ENCODE data around the gene REXO1. TPM values are rescaled to one million over a fixed set of nuclear protein-coding genes. Genes with fewer than 3 reads are reported as not detected.

REXO1 gene
- total and polyA plus RNA-seq, 2 donors (not counting 1 experiment from before 2014, with no cell fraction given): 6.1 to 6.8 TPM

GRCh38 chr19:1866693-1867348 lies 18.5 kb upstream of the REXO1 start:
- H3K79me2 ChIP-seq (ENCODE audit: control insufficient read depth, insufficient read depth, low read length): peaks cover 15% of the 10 kb centered on the region
- peaks cover 2% of the 10 kb centered on the region for H3K36me3 ChIP-seq (ENCODE audit: control insufficient read depth, insufficient read depth, low read length)
- no peak overlapping the region for H3K4me2 ChIP-seq (ENCODE audit: extremely low read depth, insufficient read depth, low read length)
- no peak overlapping the region for H2AFZ ChIP-seq (ENCODE audit: low read length)
- H3K27ac ChIP-seq (ENCODE audit: insufficient read depth, low read length): no peak overlapping the region
- TF ChIP-seq EZH2 (IDR thresholded peaks at IDR 0.05; ENCODE audit: low read length, missing control alignments) (no peak), CTCF (conservative IDR thresholded peaks at IDR 0.05 in 1 of 2, IDR thresholded peaks at IDR 0.05 in 1 of 2; ENCODE audit: low read depth in 1 of 2, low read length in 2 of 2) (no peak)
- no peaks in the 10 kb centered on the region for H4K20me1 ChIP-seq (ENCODE audit: control insufficient read depth, extremely low read depth, insufficient read depth, low read length)
- H3K9ac ChIP-seq (ENCODE audit: insufficient read depth, low read length): no peak overlapping the region
- H3K9me3 ChIP-seq (ENCODE audit: control insufficient read depth, insufficient read depth, low read depth, low read length): no peaks in the 10 kb centered on the region
- H3K4me1 ChIP-seq (ENCODE audit: control insufficient read depth, extremely low read depth, insufficient read depth, low read length): peaks cover 4% of the 10 kb centered on the region
- DNase-seq (ENCODE audit: low read depth in 2 of 2): no peak
- no peak overlapping the region for H3K4me3 ChIP-seq (replicated peaks in 1 of 4; ENCODE audit: control extremely low read depth in 1 of 4, insufficient read depth in 1 of 4, low read depth in 3 of 4, low read length in 4 of 4)
- no peaks in the 10 kb centered on the region for H3K27me3 ChIP-seq (ENCODE audit: control insufficient read depth, insufficient read depth, low read length)

- no peak for TF ChIP-seq CTCF (conservative IDR thresholded peaks at IDR 0.05 in 1 of 2, IDR thresholded peaks at IDR 0.05 in 1 of 2; ENCODE audit: low read depth in 1 of 2, low read length in 2 of 2)
- TF ChIP-seq EZH2 (IDR thresholded peaks at IDR 0.05; ENCODE audit: low read length, missing control alignments): no peak
- peaks cover 24% of the 10 kb centered on the region for H3K79me2 ChIP-seq (ENCODE audit: control insufficient read depth, insufficient read depth, low read length)
- H3K4me1 ChIP-seq (ENCODE audit: control insufficient read depth, extremely low read depth, insufficient read depth, low read length): peaks cover 15% of the 10 kb centered on the region
- DNase-seq (ENCODE audit: low read depth in 2 of 2): no peak
- peak overlapping the region; percentile 91 for H3K27ac ChIP-seq (ENCODE audit: insufficient read depth, low read length)
- H3K27me3 ChIP-seq (ENCODE audit: control insufficient read depth, insufficient read depth, low read length): no peaks in the 10 kb centered on the region
- H2AFZ ChIP-seq (ENCODE audit: low read length): no peak overlapping the region
- H3K4me2 ChIP-seq (ENCODE audit: extremely low read depth, insufficient read depth, low read length): peak overlapping the region; percentile 84
- H3K9ac ChIP-seq (ENCODE audit: insufficient read depth, low read length): peak overlapping the region; percentile 81
- no peaks in the 10 kb centered on the region for H4K20me1 ChIP-seq (ENCODE audit: control insufficient read depth, extremely low read depth, insufficient read depth, low read length)
- peak overlapping the region in 2 of 4 experiments; percentile 59 to 73 for H3K4me3 ChIP-seq (replicated peaks in 1 of 4; ENCODE audit: control extremely low read depth in 1 of 4, insufficient read depth in 1 of 4, low read depth in 3 of 4, low read length in 4 of 4)
- no peaks in the 10 kb centered on the region for H3K9me3 ChIP-seq (ENCODE audit: control insufficient read depth, insufficient read depth, low read depth, low read length)
- H3K36me3 ChIP-seq (ENCODE audit: control insufficient read depth, insufficient read depth, low read length): no peaks in the 10 kb centered on the region
Measured at GRCh38 chr19:1865172-1866010, 17.1 kb upstream of the REXO1 start.

GRCh38 chr19:1864480-1865171 lies 16.3 kb upstream of the REXO1 start:
- H3K9ac ChIP-seq (ENCODE audit: insufficient read depth, low read length): peak overlapping the region; percentile 81
- H3K4me2 ChIP-seq (ENCODE audit: extremely low read depth, insufficient read depth, low read length): peak overlapping the region; percentile 84
- no peaks in the 10 kb centered on the region for H4K20me1 ChIP-seq (ENCODE audit: control insufficient read depth, extremely low read depth, insufficient read depth, low read length)
- H2AFZ ChIP-seq (ENCODE audit: low read length): no peak overlapping the region
- DNase-seq (ENCODE audit: low read depth in 2 of 2): peak; percentile 36 to 48
- H3K27me3 ChIP-seq (ENCODE audit: control insufficient read depth, insufficient read depth, low read length): no peaks in the 10 kb centered on the region
- TF ChIP-seq CTCF (conservative IDR thresholded peaks at IDR 0.05 in 1 of 2, IDR thresholded peaks at IDR 0.05 in 1 of 2; ENCODE audit: low read depth in 1 of 2, low read length in 2 of 2): peak; percentile 50
- no peak for TF ChIP-seq EZH2 (IDR thresholded peaks at IDR 0.05; ENCODE audit: low read length, missing control alignments)
- H3K9me3 ChIP-seq (ENCODE audit: control insufficient read depth, insufficient read depth, low read depth, low read length): no peaks in the 10 kb centered on the region
- peaks cover 20% of the 10 kb centered on the region for H3K4me1 ChIP-seq (ENCODE audit: control insufficient read depth, extremely low read depth, insufficient read depth, low read length)
- peak overlapping the region; percentile 91 for H3K27ac ChIP-seq (ENCODE audit: insufficient read depth, low read length)
- H3K36me3 ChIP-seq (ENCODE audit: control insufficient read depth, insufficient read depth, low read length): no peaks in the 10 kb centered on the region
- peaks cover 32% of the 10 kb centered on the region for H3K79me2 ChIP-seq (ENCODE audit: control insufficient read depth, insufficient read depth, low read length)
- H3K4me3 ChIP-seq (replicated peaks in 1 of 4; ENCODE audit: control extremely low read depth in 1 of 4, insufficient read depth in 1 of 4, low read depth in 3 of 4, low read length in 4 of 4): peak overlapping the region; percentile 59 to 73 (median 66)
